Measurements from ENCODE around the gene SH2B3. TPM values are rescaled to one million over a fixed set of nuclear protein-coding genes. Genes with fewer than 3 reads are reported as not detected.

The SH2B3 gene
- polyA plus RNA-seq, 1 donor from 2014 or later = 3.0 TPM

DNA sequence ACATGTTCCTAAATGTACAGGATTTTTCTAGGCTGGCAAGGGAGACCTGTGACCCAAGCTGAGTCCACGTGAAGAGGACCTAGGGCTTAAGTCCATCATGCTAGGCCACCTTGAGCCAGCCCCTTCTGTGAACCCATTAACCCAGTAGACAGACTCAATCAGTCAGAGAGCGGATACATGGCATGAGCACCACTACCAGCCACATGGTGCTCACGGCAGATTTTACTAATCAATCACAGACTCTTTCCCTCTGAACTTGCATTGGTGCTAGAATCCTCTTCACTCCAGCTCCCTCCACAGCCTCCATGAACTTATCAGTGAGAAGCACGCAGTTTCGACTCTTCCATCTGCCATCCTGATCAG lies 45.8 kb upstream of the SH2B3 start:
- Histone ChIP-seq H3K9me3 (ENCODE audit: low read length) (no peaks in the 10 kb centered on the region), H3K36me3 (ENCODE audit: insufficient read depth, low read length) (no peaks in the 10 kb centered on the region), H3K27ac (ENCODE audit: low read length) (no peak overlapping the region), H2AFZ (ENCODE audit: low read depth, low read length) (no peak overlapping the region), H3K9me2 (ENCODE audit: insufficient read depth, low read length) (no peaks in the 10 kb centered on the region), H3F3A (ENCODE audit: insufficient read depth, low read length, poor library complexity, severe bottlenecking) (no peaks in the 10 kb centered on the region), H3K4me2 (ENCODE audit: low read length) (no peak overlapping the region), H3K79me2 (replicated peaks; ENCODE audit: insufficient read depth, low read length) (no peaks in the 10 kb centered on the region), H3K4me3 (ENCODE audit: low read length) (no peak overlapping the region), H4K20me1 (ENCODE audit: insufficient read depth) (no peaks in the 10 kb centered on the region), H3K27me3 (ENCODE audit: insufficient read depth, low read depth, low read length) (no peaks in the 10 kb centered on the region), H3K9ac (ENCODE audit: low read length) (no peak overlapping the region)
- no peak for TF ChIP-seq MXI1 (conservative IDR thresholded peaks at IDR 0.05; ENCODE audit: poor library complexity, severe bottlenecking)
- TF ChIP-seq RAD21 (conservative IDR thresholded peaks at IDR 0.05) = no peak
- TF ChIP-seq SMC3 (conservative IDR thresholded peaks at IDR 0.05; ENCODE audit: poor library complexity) = no peak
- no peak for TF ChIP-seq POLR2AphosphoS5 (IDR thresholded peaks at IDR 0.05)
- TF ChIP-seq TAF1 (IDR thresholded peaks at IDR 0.05; ENCODE audit: low read depth) = no peak
- no peak for TF ChIP-seq EP300 (conservative IDR thresholded peaks at IDR 0.05; ENCODE audit: poor library complexity, severe bottlenecking)
- TF ChIP-seq, protein P1, sequence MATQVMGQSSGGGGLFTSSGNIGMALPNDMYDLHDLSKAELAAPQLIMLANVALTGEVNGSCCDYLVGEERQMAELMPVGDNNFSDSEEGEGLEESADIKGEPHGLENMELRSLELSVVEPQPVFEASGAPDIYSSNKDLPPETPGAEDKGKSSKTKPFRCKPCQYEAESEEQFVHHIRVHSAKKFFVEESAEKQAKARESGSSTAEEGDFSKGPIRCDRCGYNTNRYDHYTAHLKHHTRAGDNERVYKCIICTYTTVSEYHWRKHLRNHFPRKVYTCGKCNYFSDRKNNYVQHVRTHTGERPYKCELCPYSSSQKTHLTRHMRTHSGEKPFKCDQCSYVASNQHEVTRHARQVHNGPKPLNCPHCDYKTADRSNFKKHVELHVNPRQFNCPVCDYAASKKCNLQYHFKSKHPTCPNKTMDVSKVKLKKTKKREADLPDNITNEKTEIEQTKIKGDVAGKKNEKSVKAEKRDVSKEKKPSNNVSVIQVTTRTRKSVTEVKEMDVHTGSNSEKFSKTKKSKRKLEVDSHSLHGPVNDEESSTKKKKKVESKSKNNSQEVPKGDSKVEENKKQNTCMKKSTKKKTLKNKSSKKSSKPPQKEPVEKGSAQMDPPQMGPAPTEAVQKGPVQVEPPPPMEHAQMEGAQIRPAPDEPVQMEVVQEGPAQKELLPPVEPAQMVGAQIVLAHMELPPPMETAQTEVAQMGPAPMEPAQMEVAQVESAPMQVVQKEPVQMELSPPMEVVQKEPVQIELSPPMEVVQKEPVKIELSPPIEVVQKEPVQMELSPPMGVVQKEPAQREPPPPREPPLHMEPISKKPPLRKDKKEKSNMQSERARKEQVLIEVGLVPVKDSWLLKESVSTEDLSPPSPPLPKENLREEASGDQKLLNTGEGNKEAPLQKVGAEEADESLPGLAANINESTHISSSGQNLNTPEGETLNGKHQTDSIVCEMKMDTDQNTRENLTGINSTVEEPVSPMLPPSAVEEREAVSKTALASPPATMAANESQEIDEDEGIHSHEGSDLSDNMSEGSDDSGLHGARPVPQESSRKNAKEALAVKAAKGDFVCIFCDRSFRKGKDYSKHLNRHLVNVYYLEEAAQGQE (IDR thresholded peaks at IDR 0.05; ENCODE audit: borderline replicate concordance) = no peak
- no peak for TF ChIP-seq EZH2 (IDR thresholded peaks at IDR 0.05; ENCODE audit: borderline replicate concordance, insufficient read depth, low read length, poor library complexity, severe bottlenecking)
- TF ChIP-seq, protein P2, sequence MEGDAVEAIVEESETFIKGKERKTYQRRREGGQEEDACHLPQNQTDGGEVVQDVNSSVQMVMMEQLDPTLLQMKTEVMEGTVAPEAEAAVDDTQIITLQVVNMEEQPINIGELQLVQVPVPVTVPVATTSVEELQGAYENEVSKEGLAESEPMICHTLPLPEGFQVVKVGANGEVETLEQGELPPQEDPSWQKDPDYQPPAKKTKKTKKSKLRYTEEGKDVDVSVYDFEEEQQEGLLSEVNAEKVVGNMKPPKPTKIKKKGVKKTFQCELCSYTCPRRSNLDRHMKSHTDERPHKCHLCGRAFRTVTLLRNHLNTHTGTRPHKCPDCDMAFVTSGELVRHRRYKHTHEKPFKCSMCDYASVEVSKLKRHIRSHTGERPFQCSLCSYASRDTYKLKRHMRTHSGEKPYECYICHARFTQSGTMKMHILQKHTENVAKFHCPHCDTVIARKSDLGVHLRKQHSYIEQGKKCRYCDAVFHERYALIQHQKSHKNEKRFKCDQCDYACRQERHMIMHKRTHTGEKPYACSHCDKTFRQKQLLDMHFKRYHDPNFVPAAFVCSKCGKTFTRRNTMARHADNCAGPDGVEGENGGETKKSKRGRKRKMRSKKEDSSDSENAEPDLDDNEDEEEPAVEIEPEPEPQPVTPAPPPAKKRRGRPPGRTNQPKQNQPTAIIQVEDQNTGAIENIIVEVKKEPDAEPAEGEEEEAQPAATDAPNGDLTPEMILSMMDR (IDR thresholded peaks at IDR 0.05; ENCODE audit: poor library complexity, severe bottlenecking) = no peak

DNA sequence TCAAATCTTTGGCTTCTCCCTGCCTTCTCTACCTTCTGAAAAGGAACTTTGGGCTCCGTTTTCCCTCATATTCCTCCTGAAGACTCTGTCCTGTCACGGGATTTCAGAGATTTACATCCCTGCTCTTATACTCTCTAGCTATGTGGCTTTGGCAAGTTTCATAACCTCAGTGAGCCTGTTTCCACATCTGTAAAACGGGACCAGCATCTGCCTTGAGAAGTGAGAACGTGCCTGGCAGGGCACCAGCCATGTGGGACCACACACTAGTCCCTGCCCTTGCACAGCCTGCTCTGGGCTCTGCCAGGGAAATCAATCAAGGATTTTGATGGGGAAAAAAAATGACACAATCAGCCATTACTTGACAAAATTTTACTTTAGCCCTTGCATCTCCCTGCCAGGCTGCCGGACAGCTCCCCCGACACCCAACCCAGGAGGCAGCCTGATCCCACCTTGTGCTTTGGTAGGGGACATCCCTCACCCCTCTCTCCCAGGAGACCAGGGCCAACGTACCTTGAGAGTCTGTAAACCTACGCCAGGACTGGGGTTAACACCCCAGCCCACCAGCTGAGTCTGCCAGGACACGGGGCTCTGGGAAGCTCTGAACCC lies 45.3 kb upstream of the SH2B3 start:
- Histone ChIP-seq H3K4me3 (ENCODE audit: low read length) (no peak overlapping the region), H3K27ac (ENCODE audit: low read length) (no peak overlapping the region), H3K79me2 (replicated peaks; ENCODE audit: insufficient read depth, low read length) (no peaks in the 10 kb centered on the region), H3K9ac (ENCODE audit: low read length) (no peak overlapping the region), H2AFZ (ENCODE audit: low read depth, low read length) (no peak overlapping the region), H3K4me2 (ENCODE audit: low read length) (no peak overlapping the region), H4K20me1 (ENCODE audit: insufficient read depth) (no peaks in the 10 kb centered on the region), H3K9me3 (ENCODE audit: low read length) (no peaks in the 10 kb centered on the region), H3F3A (ENCODE audit: insufficient read depth, low read length, poor library complexity, severe bottlenecking) (no peaks in the 10 kb centered on the region), H3K9me2 (ENCODE audit: insufficient read depth, low read length) (no peaks in the 10 kb centered on the region), H3K27me3 (ENCODE audit: insufficient read depth, low read depth, low read length) (no peaks in the 10 kb centered on the region), H3K36me3 (ENCODE audit: insufficient read depth, low read length) (no peaks in the 10 kb centered on the region)
- no peak for TF ChIP-seq POLR2AphosphoS5 (IDR thresholded peaks at IDR 0.05)
- TF ChIP-seq, protein P2 (IDR thresholded peaks at IDR 0.05; ENCODE audit: poor library complexity, severe bottlenecking) = no peak

Data from neural cell (in vitro differentiated cells).